Hepatic stellate cell (primary cell): ENCODE results near the gene RFPL4AL1.
"Not testable (repeated sequence)": the region's sequence is repeated elsewhere in the genome, so short reads cannot be mapped to it uniquely, and the experiment has no call there.

Experiments
- DNase-seq: peaks from one replicate; pipeline ENCODE4 v3.0.0; 2011; ENCODE audit warnings: low spot score

Gene RFPL4AL1

GRCh38 chr19:55768818-55769217, at the start of gene RFPL4AL1:
Gene RFPL4AL1 (plus strand): TSS chr19:55769118. CDS start chr19:55771805, 2,687 bp downstream.
- not testable (repeated sequence) for DNase-seq

DNA sequence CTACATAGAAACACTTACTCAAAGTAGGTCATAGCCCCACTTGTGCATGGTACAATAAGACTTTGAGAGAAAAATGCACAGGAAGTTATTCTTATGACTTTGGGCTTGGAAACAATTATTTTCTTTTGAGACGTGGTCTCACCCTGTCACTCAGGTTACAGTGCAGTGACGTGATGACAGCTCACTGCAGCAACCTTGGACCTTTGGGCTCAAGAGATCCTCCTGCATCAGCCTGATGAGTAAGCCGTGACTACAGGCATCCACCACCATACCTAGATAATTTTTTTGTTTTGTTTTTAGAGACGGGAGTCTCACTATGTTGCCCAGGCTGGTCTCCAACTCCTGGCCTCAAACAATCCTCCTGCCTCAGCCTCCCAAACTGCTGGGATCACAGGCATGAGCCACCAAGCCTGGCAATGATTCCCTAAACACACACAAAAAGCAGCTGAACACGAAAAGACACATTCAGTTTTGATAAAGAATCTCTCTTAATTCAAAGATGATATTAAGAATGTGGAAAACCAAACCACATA, 48.6 kb upstream of the RFPL4AL1 start:
- DNase-seq: no peak

DNA sequence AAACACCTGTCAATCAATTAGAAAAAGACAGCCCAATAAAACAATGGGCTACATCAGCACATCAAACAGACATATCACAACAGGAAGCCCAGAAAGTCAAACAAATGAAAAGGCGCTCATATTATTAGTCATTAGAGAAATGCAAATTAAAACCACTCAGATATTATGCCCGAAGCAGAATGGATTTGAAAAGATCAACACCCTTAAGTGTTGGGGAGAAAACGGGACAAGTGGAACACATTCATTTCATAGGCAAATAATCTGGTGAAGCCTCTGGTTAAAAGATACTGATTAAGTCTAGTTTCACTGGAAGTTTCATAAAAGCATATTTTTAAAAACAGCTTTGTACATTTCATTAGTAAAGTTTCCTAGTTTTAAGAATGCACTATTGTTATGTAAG, 48.1 kb upstream of the RFPL4AL1 start:
- no peak for DNase-seq

- DNase-seq: no peak
Observed at GRCh38 chr19:55723491-55723890, 45.4 kb upstream of the RFPL4AL1 start.

GRCh38 chr19:55730378-55730777, 38.5 kb upstream of the RFPL4AL1 start:
- DNase-seq: not testable (repeated sequence)

GRCh38 chr19:55738302-55738701, 30.6 kb upstream of the RFPL4AL1 start, which contains the start of gene NLRP9:
Gene NLRP9 (minus strand): TSS chr19:55738402. CDS start chr19:55738374, 28 bp downstream.
- no peak for DNase-seq

GRCh38 chr19:55750715-55751114, 18.2 kb upstream of the RFPL4AL1 start:
- DNase-seq: no peak

- DNase-seq: no peak
Observed at GRCh38 chr19:55753401-55753800, 15.5 kb upstream of the RFPL4AL1 start.

DNA sequence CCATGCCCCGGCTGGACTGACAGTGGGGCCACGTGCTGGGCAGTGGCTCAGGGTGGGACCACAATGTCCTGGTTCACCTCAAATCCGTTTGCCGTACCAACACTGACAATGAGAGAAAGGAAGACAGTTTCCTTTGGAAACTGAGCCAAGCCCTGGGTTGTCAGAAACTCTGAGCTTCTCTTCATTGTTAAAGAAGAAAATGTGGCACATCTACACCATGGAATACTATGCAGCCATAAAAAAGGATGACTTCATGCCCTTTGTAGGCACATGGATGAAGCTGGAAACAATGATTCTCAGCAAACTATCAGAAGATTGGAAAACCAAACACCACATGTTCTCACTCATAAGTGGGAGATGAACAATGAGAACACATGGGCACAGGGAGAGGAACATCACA, 12.1 kb upstream of the RFPL4AL1 start:
- DNase-seq: not testable (repeated sequence)

- DNase-seq: not testable (repeated sequence)
Observed at GRCh38 chr19:55758797-55759196, 10.1 kb upstream of the RFPL4AL1 start, which contains the start of gene RFPL4A. Gene RFPL4A (plus strand): TSS chr19:55759097. CDS start chr19:55761801, 2,704 bp downstream.

DNA sequence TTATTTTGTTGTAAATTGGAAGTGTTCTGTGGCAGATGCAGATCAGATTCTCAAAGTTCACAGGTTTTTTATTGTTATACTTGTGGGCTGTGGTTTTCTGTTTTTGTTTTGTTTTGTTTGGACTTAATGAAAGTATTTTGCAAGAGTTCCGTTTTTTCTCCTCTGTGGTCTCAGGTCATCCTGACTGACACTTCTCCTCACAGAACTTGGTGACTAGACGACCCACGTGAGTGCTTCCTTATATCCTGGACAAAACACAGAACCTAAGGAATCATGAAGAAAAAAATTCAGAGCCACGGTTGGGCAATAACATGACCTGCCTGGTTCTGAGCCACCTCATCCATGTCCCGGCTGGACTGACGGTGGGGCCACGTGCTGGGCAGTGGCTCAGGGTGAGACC, 2.5 kb upstream of the RFPL4AL1 start:
- no peak for DNase-seq

GRCh38 chr19:55769632-55770031, 714 bp downstream of the RFPL4AL1 start:
- not testable (repeated sequence) for DNase-seq

GRCh38 chr19:55777528-55777927, 8.6 kb downstream of the RFPL4AL1 start:
- no peak for DNase-seq

DNA sequence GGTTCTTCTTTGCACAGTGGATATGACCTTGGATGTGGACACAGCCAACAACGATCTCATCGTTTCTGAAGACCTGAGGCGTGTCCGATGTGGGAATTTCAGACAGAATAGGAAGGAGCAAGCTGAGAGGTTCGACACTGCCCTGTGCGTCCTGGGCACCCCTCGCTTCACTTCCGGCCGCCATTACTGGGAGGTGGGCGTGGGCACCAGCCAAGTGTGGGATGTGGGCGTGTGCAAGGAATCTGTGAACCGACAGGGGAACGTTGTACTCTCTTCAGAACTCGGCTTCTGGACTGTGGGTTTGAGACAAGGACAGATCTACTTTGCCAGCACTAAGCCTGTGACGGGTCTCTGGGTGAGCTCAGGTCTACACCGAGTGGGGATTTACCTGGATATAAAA, 9.4 kb downstream of the RFPL4AL1 start:
- DNase-seq: no peak

DNA sequence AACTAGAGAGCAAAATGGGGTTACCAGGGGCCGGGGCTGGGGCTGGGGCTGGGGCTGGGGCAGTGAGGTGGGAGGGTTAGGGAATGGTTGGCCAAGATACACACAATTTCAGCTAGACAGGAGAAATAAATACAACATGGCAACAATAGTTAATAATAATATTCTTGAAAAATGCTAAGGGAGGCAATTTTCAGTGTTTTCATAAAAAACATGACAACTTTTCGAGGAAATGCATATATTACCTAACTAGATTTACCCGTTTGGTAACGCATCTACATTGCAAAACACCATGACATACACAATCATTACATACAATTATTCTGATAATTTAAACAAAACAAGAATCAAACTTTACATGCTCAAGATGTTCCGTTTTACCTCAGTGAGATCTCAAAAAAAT, 12.2 kb downstream of the RFPL4AL1 start:
- DNase-seq: no peak

DNA sequence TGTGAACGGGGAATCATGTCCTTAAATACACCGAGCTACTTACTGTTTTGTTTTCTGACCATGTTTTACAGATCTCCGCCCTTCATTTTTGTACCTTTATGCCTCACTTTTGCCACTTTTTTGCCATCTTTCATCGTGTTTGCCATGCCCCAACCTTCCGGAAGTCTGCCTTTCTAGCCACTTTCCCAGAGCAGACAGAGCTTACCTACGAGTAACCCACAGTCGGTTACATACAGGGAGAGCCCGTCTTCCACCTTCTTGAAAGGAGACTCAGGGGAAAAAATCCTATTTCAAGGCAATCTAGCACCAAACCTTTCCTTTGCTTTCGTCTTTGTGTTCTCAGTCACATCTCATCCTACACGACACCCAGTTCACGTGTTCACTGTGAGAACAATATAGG, 26.1 kb downstream of the RFPL4AL1 start:
- no peak for DNase-seq

DNA sequence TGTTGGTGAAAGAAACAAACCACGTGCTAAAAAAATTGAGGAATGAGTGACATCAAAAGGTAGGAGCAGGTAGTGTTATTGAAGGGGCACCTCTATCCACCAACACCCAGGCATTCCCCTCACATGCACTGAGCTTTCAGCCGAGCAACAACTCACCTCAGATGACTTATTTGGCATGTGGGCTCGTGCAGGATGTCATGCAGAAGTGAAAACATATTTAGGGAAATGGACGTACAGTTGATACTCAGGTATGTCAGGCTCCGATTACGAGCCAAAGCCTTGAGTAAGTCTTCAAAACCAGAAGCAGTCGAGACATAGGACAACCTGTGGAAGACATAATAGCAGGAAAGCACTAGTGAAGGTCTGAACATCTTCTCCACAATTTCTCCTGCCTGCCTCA, 32.5 kb downstream of the RFPL4AL1 start:
- DNase-seq: no peak

GRCh38 chr19:55802281-55802680, 33.4 kb downstream of the RFPL4AL1 start:
- no peak for DNase-seq

DNA sequence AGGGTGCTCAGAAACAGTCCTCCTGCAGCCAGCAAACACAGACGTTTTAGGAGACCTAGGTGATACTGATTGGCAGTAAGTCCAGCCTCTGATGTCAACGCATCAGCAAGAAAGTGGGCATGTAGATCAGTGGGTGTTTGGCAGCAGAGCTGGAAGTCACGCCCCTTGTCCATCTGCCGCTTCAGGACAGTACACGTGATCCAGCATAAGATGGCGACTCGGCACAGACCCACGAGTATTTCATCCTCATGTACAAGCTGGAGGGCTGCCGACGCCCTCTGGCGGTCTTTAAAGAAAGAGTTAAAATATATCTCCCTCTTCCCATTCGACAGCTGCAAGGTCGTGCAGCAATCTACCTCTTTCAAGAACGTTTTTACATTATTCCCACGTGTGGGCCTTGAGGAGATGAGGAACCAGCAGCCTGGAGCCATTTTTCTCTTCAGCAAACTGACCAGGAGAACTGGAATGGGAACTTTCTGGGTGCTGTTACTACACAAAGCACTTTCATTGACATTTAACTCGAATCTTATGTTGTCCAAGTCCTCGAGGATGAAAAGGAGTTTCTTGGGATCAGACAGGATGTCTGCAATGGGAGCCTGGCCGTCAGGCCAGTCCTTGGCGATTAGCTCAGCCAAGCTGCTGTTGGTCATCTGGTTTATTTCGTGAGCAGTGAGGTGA, 40.6 kb downstream of the RFPL4AL1 start:
- DNase-seq: peak; percentile 22

DNA sequence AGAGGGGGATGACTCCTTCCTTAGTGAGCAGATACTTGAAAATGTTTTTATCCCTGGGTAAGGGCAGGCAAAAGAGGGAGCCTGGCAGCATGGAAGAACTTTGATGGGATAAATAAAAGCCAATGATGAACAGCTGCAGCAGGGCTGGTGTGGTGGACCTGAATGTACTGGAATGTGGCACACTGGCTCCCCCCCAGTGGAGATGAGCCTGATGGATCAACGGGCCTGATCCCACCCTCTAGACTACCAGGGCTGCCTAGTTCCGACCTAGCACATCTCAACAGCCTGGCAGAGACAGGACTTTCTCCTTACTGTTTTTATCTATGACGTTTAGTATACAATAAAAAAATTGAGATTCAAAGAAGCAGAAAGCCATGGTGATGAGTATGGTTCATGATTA, 42.4 kb downstream of the RFPL4AL1 start:
- no peak for DNase-seq

- no peak for DNase-seq
Observed at GRCh38 chr19:55812449-55812848, 43.5 kb downstream of the RFPL4AL1 start.

DNA sequence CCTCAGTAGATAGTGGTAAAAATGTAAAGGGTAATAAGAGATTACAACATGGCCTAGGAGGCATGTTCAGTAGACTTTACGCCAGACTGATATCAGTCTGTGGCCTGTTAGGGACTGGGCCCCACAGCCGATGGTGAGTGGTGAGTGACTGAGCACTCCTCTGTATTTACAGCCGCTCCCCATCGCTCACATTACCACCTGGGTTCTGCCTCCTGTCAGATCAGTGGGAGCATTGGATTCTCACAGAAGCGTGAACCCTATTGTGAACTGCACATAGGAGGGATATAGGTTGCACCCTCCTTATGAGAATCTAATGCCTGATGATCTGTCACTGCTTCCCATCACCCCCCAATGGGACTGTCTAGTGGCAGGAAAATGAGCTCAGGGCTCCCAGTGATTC, 45.0 kb downstream of the RFPL4AL1 start:
- DNase-seq: no peak

DNA sequence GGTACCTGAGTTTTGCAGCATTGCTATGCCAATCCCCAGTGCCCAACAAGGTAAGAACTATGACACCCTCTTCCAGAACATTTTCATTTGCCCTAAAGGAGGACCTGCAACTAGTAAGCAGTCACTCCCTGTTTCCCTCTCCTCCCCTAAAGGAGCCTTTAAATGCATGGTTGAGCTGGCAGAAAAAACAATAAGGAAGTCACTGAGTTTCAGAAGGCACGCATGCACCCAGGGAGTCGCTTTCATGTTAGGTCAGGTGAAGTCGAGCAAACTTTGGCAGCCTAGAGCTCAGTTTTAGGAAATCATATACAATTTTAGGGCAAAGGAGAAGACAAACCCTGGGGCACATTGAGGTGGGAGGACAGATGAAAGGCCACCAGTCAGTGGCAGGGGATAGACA, 51.1 kb downstream of the RFPL4AL1 start:
- no peak for DNase-seq
